ENCODE data around the gene HHIP. TPM values are rescaled to one million over a fixed set of nuclear protein-coding genes. Genes with fewer than 3 reads are reported as not detected.

HHIP gene
- total and polyA plus RNA-seq, 3 donors from 2014 or later, result 3.5 to 5.3 (median 3.5) TPM

GRCh38 chr4:144718958-144719512 is 73.1 kb downstream of the HHIP start:
- intact Hi-C loops (cut with DNase I; ENCODE audit: low total_unique reads), result no loop called here
- Histone ChIP-seq H3K36me3 (ENCODE audit: low read depth, missing control alignments) (no peaks in the 10 kb centered on the region), H3K4me1 (no peaks in the 10 kb centered on the region), H3K27me3 (no peaks in the 10 kb centered on the region), H3K27ac (no peak overlapping the region), H3K4me3 (no peak overlapping the region), H3K9me3 (no peaks in the 10 kb centered on the region)
- 82 to 84% methylated on average over 4 of the region's 4 CpGs for WGBS, 2 donors
- no peak for TF ChIP-seq POLR2A (IDR thresholded peaks at IDR 0.05)
- TF ChIP-seq CTCF (IDR thresholded peaks at IDR 0.05), result no peak
- no peak for DNase-seq

DNA sequence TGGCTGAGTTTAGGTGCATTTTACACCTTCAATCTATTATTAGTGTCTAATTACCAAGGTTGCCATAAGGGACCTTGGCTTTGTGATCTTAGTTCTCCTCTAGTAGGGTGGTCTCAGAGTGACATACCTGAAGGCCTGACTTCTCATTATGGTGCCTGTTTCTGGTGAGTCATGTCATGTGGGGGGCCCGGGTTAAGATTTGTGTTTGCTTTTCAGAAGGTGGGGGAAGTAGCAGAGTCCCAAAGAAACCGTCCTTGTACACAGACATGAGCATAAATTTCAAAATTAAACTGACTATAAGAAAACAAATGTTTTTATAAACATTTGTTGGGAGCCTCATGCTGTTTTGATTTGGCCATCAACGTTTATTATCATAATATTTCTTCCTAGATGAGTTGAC is 74.5 kb downstream of the HHIP start:
- H3K4me1 ChIP-seq, result no peaks in the 10 kb centered on the region
- intact Hi-C loops (cut with DNase I; ENCODE audit: low total_unique reads), result no loop called here
- no peak for TF ChIP-seq CTCF (IDR thresholded peaks at IDR 0.05)
- no peak for TF ChIP-seq POLR2A (IDR thresholded peaks at IDR 0.05)
- no peaks in the 10 kb centered on the region for H3K9me3 ChIP-seq
- H3K27me3 ChIP-seq, result no peaks in the 10 kb centered on the region
- WGBS, 2 donors, result 76 to 79% methylated on average over 3 of the region's 3 CpGs
- no peaks in the 10 kb centered on the region for H3K36me3 ChIP-seq (ENCODE audit: low read depth, missing control alignments)
- no peak overlapping the region for H3K4me3 ChIP-seq
- H3K27ac ChIP-seq, result no peak overlapping the region
- DNase-seq, result no peak

DNA sequence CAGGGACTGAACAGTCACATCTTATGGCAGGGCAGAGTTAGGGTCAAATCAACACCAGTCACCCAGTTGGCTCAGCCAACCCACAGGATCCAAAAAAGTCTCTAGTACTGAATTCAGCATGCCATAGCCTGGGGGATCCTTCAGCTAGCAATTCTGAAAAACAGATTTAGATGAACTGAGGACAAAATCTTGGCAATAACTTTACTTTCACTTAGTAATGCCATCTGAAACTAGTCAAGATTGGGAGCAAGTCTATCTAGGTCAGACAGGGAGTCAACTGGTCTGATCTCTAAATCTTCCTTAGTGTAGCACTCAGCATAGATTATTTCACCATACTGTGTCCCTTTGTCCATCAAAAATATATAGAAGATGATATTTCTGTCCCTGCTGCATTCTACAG is 76.0 kb downstream of the HHIP start:
- DNase-seq, result no peak
- H3K4me1 ChIP-seq, result no peaks in the 10 kb centered on the region
- no peak for TF ChIP-seq CTCF (IDR thresholded peaks at IDR 0.05)
- TF ChIP-seq POLR2A (IDR thresholded peaks at IDR 0.05), result no peak
- no peaks in the 10 kb centered on the region for H3K27me3 ChIP-seq
- H3K9me3 ChIP-seq, result no peaks in the 10 kb centered on the region
- no peaks in the 10 kb centered on the region for H3K36me3 ChIP-seq (ENCODE audit: low read depth, missing control alignments)
- H3K27ac ChIP-seq, result no peak overlapping the region
- H3K4me3 ChIP-seq, result no peak overlapping the region
- intact Hi-C loops (cut with DNase I; ENCODE audit: low total_unique reads), result no loop called here

DNA sequence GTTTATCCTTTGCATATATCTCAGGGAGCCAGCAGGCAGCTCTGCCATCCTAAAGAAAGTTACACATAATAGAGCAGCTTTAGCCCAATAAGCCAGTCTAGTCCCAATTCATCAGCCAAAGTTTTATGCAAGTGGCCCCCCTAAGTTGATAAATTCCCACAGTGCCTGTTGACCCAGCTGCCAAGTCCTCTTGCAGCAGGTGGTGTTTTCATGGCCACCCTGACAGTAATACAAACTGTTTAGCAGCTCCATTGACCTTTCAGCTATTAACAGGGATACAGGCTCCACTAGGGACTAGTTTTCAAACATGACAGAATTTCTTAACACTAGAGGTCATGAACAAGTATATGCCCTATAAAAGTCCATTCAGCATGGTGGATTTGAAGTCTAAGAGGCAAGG is 77.5 kb downstream of the HHIP start:
- no peaks in the 10 kb centered on the region for H3K4me1 ChIP-seq
- no peak for DNase-seq
- no peaks in the 10 kb centered on the region for H3K9me3 ChIP-seq
- no peak overlapping the region for H3K27ac ChIP-seq
- H3K4me3 ChIP-seq, result no peak overlapping the region
- intact Hi-C loops (cut with DNase I; ENCODE audit: low total_unique reads), result no loop called here
- no peaks in the 10 kb centered on the region for H3K27me3 ChIP-seq
- H3K36me3 ChIP-seq (ENCODE audit: low read depth, missing control alignments), result no peaks in the 10 kb centered on the region
- TF ChIP-seq POLR2A (IDR thresholded peaks at IDR 0.05) (no peak), CTCF (IDR thresholded peaks at IDR 0.05) (no peak)

- Histone ChIP-seq H3K36me3 (ENCODE audit: low read depth, missing control alignments) (no peaks in the 10 kb centered on the region), H3K4me1 (no peaks in the 10 kb centered on the region), H3K9me3 (no peaks in the 10 kb centered on the region), H3K27ac (no peak overlapping the region), H3K4me3 (no peak overlapping the region), H3K27me3 (no peaks in the 10 kb centered on the region)
- intact Hi-C loops (cut with DNase I; ENCODE audit: low total_unique reads), result no loop called here
- TF ChIP-seq POLR2A (IDR thresholded peaks at IDR 0.05) (no peak), CTCF (IDR thresholded peaks at IDR 0.05) (no peak)
- WGBS, 2 donors, result 78 to 79% methylated on average over 2 of the region's 2 CpGs
- DNase-seq, result no peak
Measured at GRCh38 chr4:144729175-144729574, 83.2 kb downstream of the HHIP start.
